Astrocyte (in vitro differentiated cells and primary cell): ENCODE measurements around the gene FHOD1.

ENCODE experiments used
- CTCF ChIP-seq: IDR thresholded peaks from 2 replicates; pipeline ENCODE4 v1.5.1; 2011; ENCODE audit warnings: low read depth, mild to moderate bottlenecking, inconsistent platforms, low read length, moderate library complexity; ENCODE audit not compliant: insufficient read depth
- EZH2 ChIP-seq: IDR thresholded peaks from 2 replicates; pipeline ENCODE4 v1.6.1; 2012; ENCODE audit warnings: mild to moderate bottlenecking, low read length, inconsistent platforms; ENCODE audit not compliant: insufficient read depth

GRCh38 chr16:67246756-67247191, 507 bp downstream of the FHOD1 start:
- TF ChIP-seq EZH2 (no peak), CTCF (no peak)
